Sigmoid colon (tissue), 4 donors: ENCODE data around the gene SRSF9.

Source experiments
- CTCF ChIP-seq, 4 experiments: fragments of 450-650 bp in 3 of 4; fragments of 200-600 bp in 1 of 4; IDR thresholded peaks; one replicate each; pipeline ENCODE4 v1.5.1; 2016 to 2019; ENCODE audit warnings: antibody characterized with exemption in 4 of 4, mild to moderate bottlenecking in 3 of 4, moderate library complexity in 2 of 4
- POLR2AphosphoS5 ChIP-seq, 4 donors: sonication (generic); formaldehyde crosslinking; IDR thresholded peaks; one replicate each; pipeline ENCODE4 v1.6.1; 2017; ENCODE audit warnings: antibody characterized with exemption in 4 of 4

DNA sequence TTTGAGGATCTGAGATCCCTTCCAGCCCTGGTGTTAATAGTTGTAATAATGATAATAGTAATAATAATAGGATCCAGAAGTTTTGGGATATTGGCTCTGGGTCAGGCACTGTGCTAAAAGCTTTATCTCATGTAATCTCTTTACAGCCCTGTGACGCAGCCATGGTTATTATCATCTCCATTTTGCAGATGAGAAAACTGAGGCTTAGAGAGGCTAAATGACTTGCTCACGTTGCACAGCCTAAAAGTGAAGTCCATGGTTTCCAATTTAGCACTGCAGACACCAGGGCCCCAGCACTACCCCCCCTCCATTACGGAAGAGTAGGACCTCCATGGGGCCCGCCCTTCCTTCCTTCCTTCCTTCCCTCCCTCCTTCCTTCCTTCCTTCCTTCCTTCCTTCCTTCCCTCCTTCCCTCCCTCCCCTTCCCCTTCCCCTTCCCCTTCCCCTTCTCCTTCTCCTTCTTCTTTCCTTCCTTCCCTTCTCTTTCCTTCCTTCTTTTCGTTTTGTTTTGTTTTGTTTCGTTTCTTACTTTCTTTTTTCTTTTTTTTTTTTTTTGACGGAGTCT is 46.6 kb downstream of the SRSF9 start:
- TF ChIP-seq CTCF (IDR thresholded peaks at IDR 0.05) (no peak), POLR2AphosphoS5 (IDR thresholded peaks at IDR 0.05) (no peak)
